ENCODE data around the gene SCAPER.

DNA sequence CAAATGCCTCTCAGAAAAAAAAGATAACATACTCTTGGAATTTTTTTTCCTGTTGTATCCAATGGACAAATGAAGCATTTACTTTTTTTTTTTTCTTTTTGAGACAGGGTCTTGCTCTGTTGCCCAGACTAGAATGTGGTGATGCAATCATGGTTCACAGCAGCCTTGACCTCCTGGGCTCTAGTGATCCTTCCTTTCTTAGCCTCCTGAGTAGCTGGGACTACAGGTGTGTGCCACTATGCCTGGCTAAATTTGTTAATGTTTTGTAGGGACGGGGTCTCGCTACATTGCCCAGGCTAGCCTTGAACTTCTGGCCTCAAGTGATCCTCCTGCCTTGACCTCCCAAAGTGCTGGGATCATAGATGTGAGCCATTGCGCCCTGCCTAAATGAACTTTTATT is 401.3 kb downstream of the SCAPER start:
- no peak for TF ChIP-seq POLR2A (IDR thresholded peaks at IDR 0.05; ENCODE audit: low read length)
- no peak for TF ChIP-seq GATA1 (IDR thresholded peaks at IDR 0.05; ENCODE audit: low read depth, low read length)
